ENCODE data around the gene MARK3. TPM values are rescaled to one million over a fixed set of nuclear protein-coding genes. Genes with fewer than 3 reads are reported as not detected.

Gene MARK3
- total RNA-seq, 2 donors from 2014 or later: 87.2 to 147 TPM

DNA sequence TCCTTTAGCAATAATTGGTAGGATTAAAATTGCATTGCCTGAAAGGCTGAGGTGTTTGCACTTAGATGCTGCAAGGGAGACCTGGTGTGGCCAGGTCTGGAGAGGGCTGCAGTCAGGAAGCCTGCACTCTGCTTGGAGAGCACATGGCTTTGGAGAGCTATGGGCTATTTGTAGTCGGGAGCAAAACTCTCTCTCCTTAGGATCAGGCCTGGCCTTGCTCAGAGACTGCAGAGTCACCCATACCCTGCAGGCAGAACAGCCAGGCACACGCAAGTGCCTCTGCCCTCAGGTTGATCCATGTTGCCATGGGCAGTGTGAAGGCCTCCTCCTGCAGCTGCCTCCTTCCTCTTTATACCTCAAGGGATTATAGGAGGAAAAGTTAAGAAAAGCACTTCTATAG, 110.6 kb downstream of the MARK3 start:
- 69% methylated on average over 2 of the region's 2 CpGs; no CpG with 5 or more reads in 1 of the 2 donors for WGBS, 2 donors

DNA sequence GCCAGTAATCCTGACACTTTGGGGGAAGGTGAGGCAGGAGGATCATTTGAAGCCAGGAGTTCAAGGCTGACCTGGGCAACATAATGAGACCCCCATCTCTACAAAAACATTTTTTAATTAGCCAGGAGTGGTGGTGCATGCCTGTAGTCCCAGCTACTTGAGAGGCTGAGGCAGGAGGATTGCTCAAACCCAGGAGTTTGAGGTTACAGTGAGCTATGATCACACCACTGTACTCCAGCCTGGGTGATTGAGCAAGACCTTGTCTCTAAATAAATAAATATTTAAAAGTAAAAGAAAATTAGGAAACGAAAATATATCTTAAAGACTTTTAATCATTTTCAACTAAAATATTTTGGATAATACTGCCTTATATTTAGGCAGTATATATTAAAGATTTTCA, 111.6 kb downstream of the MARK3 start:
- TF ChIP-seq POLR2A (IDR thresholded peaks at IDR 0.05): no peak
- TF ChIP-seq, protein P1, sequence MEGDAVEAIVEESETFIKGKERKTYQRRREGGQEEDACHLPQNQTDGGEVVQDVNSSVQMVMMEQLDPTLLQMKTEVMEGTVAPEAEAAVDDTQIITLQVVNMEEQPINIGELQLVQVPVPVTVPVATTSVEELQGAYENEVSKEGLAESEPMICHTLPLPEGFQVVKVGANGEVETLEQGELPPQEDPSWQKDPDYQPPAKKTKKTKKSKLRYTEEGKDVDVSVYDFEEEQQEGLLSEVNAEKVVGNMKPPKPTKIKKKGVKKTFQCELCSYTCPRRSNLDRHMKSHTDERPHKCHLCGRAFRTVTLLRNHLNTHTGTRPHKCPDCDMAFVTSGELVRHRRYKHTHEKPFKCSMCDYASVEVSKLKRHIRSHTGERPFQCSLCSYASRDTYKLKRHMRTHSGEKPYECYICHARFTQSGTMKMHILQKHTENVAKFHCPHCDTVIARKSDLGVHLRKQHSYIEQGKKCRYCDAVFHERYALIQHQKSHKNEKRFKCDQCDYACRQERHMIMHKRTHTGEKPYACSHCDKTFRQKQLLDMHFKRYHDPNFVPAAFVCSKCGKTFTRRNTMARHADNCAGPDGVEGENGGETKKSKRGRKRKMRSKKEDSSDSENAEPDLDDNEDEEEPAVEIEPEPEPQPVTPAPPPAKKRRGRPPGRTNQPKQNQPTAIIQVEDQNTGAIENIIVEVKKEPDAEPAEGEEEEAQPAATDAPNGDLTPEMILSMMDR (IDR thresholded peaks at IDR 0.05): no peak
- no peaks in the 10 kb centered on the region for H3K9me3 ChIP-seq
- no peak overlapping the region for H3K27ac ChIP-seq
- H3K27me3 ChIP-seq: no peaks in the 10 kb centered on the region
- H3K4me3 ChIP-seq: no peak overlapping the region
- H3K36me3 ChIP-seq (replicated peaks in 1 of 2; ENCODE audit: insufficient read depth in 1 of 2, low read depth in 2 of 2): peaks cover 0 to 21% of the 10 kb centered on the region in 2 donors
- peaks cover 11% of the 10 kb centered on the region for H3K4me1 ChIP-seq
- 0% methylated on average over 1 of the region's 1 CpG for WGBS, 2 donors
- ATAC-seq: no peak
- no peak for DNase-seq
- intact Hi-C loops (cut with DNase I): no loop called here

More for the DNA sequence above, 110.6 kb downstream of the MARK3 start:
- H3K36me3 ChIP-seq (replicated peaks in 1 of 2; ENCODE audit: insufficient read depth in 1 of 2, low read depth in 2 of 2): peaks cover 0 to 20% of the 10 kb centered on the region in 2 donors
- no peaks in the 10 kb centered on the region for H3K27me3 ChIP-seq
- DNase-seq (no peak), ATAC-seq (no peak)
- H3K4me3 ChIP-seq: no peak overlapping the region
- peaks cover 11% of the 10 kb centered on the region for H3K4me1 ChIP-seq
- H3K9me3 ChIP-seq: no peaks in the 10 kb centered on the region
- no peak for TF ChIP-seq POLR2A (IDR thresholded peaks at IDR 0.05)
- TF ChIP-seq, protein P1 (IDR thresholded peaks at IDR 0.05): no peak
- H3K27ac ChIP-seq: no peak overlapping the region
- intact Hi-C loops (cut with DNase I): no loop called here

DNA sequence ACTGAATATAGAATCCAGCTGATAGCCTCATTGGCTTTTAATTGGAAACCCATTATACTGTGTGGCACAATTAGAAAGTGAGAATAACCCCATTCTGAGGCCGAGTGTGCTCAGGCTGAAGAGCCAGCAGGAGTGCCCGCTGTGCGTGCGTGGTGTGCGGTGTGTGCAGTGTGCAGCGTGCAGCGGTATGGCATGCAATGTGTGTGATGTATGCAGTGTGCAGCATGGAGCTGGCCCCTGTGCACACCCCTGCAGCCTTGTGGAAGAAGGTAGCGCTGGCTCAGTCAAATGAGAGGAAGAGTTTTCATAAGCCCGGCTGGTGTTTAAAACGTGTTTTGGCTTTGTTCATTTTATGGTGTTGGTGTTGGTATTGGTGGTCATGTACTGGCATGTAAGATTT, 114.5 kb downstream of the MARK3 start:
- intact Hi-C loops (cut with DNase I): no loop called here
- no peak for TF ChIP-seq POLR2A (IDR thresholded peaks at IDR 0.05)
- TF ChIP-seq, protein P1 (IDR thresholded peaks at IDR 0.05): no peak
- H3K4me1 ChIP-seq: peaks cover 11% of the 10 kb centered on the region
- peak; percentile 6 for ATAC-seq
- H3K4me3 ChIP-seq: no peak overlapping the region
- no peak overlapping the region for H3K27ac ChIP-seq
- DNase-seq: no peak
- peaks cover 0 to 34% of the 10 kb centered on the region in 2 donors for H3K36me3 ChIP-seq (replicated peaks in 1 of 2; ENCODE audit: insufficient read depth in 1 of 2, low read depth in 2 of 2)
- WGBS, 2 donors: 53 to 70% methylated on average over 10 of the region's 10 CpGs
- H3K27me3 ChIP-seq: no peaks in the 10 kb centered on the region
- H3K9me3 ChIP-seq: no peaks in the 10 kb centered on the region

DNA sequence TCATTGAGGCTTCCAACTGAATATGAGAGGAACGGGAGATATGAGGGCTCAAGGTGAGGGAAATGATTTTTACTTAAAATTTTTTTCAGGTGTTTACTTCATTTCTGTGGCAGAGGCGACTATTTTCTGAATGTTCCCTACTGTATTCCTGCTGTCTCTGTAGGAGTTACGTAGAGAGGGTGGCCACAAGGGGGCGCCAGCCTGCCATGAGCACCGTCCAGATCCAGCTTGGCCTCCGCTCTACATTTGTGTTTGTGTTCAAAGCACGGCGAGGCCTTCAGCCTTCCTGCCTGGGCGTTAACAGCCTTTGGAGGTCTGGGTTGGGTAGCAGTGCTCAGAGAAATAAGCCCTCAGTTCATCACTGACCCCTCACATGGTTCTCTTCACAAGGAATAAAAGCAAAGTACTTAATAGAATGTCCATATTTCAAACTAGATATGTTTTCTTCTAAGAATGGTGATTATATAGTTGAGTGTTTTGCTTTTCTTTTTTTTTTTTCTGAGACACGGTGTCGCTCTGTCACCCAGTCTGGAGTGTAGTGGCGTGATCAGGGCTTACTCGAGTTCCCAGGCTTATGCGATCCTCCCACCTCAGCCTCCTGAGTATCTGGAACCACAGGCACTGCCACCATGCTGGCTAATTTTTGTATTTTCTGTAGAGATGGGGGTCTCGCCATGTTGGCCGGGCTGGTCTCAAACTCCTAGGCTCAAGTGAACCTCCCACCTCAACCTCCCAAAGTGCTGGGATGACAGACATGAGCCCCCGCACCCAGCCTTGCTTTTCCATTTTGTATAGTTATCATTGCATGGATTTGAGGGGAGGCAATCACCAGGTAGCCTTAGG, 115.2 kb downstream of the MARK3 start:
- intact Hi-C loops (cut with DNase I): no loop called here
- DNase-seq: peak; percentile 89 to 95 (median 91)
- 35 to 36% methylated on average over 17 of the region's 17 CpGs for WGBS, 2 donors
- peak; percentile 90 for ATAC-seq
- H3K27me3 ChIP-seq: no peaks in the 10 kb centered on the region
- no peaks in the 10 kb centered on the region for H3K9me3 ChIP-seq
- H3K36me3 ChIP-seq (replicated peaks in 1 of 2; ENCODE audit: insufficient read depth in 1 of 2, low read depth in 2 of 2): peaks cover 0 to 32% of the 10 kb centered on the region in 2 donors
- TF ChIP-seq, protein P1 (IDR thresholded peaks at IDR 0.05): peak; percentile 77 to 93 (median 83)
- TF ChIP-seq POLR2A (IDR thresholded peaks at IDR 0.05): no peak
- peak overlapping the region in 1 of 4 donors; percentile 3 for H3K27ac ChIP-seq
- H3K4me1 ChIP-seq: peaks cover 11% of the 10 kb centered on the region
- H3K4me3 ChIP-seq: no peak overlapping the region
